ENCODE results near the gene SLC7A6. TPM values are rescaled to one million over a fixed set of nuclear protein-coding genes. Genes with fewer than 3 reads are reported as not detected.

The SLC7A6 gene
- total and polyA plus RNA-seq, 2 of the 13 experiments (the other 11 are each of a cell fraction or from before 2014, with no cell fraction given), result 35.8 to 70.8 TPM

GRCh38 chr16:68343137-68343536 lies 78.8 kb downstream of the SLC7A6 start (continued):
- TF ChIP-seq HMGXB3 (CRISPR knock-in tag; IDR thresholded peaks at IDR 0.05; ENCODE audit: borderline replicate concordance), result no peak

GRCh38 chr16:68344252-68344651 lies 79.9 kb downstream of the SLC7A6 start:
- TF ChIP-seq REL (CRISPR knock-in tag; conservative IDR thresholded peaks at IDR 0.05) (no peak), FUBP1 (CRISPR knock-in tag; IDR thresholded peaks at IDR 0.05; ENCODE audit: borderline replicate concordance) (no peak), ZNF784 (CRISPR knock-in tag; IDR thresholded peaks at IDR 0.05; ENCODE audit: borderline replicate concordance) (no peak), PAF1 (CRISPR knock-in tag; IDR thresholded peaks at IDR 0.05) (no peak), MYC (CRISPR knock-in tag; IDR thresholded peaks at IDR 0.05; ENCODE audit: borderline replicate concordance) (no peak), ZSCAN22 (CRISPR knock-in tag; IDR thresholded peaks at IDR 0.05) (no peak), RFXAP (CRISPR knock-in tag; IDR thresholded peaks at IDR 0.05; ENCODE audit: borderline replicate concordance) (no peak), ZNF563 (CRISPR knock-in tag; IDR thresholded peaks at IDR 0.05) (no peak), IRF2 (CRISPR knock-in tag; IDR thresholded peaks at IDR 0.05) (no peak), BHLHE40 (IDR thresholded peaks at IDR 0.05; ENCODE audit: low read length) (no peak), ZNF235 (CRISPR knock-in tag; IDR thresholded peaks at IDR 0.05; ENCODE audit: borderline replicate concordance) (no peak), ZNF121 (CRISPR knock-in tag; IDR thresholded peaks at IDR 0.05) (no peak), ZFP91 (CRISPR knock-in tag; IDR thresholded peaks at IDR 0.05; ENCODE audit: borderline replicate concordance) (no peak)
- H4K20me1 ChIP-seq (ENCODE audit: insufficient read depth, low read length), result no peaks in the 10 kb centered on the region
- ATAC-seq (no peak), DNase-seq (ENCODE audit: low spot score) (no peak), FAIRE-seq (no peak)
- H2AFZ ChIP-seq (ENCODE audit: low read length), result no peak overlapping the region
- H3K27ac ChIP-seq (ENCODE audit: extremely low read length, insufficient read depth, low read length), result no peak overlapping the region
- no peak overlapping the region for H3K4me3 ChIP-seq (replicated peaks in 1 of 3; ENCODE audit: insufficient read depth in 1 of 3, low read depth in 2 of 3, low read length in 3 of 3)
- no peaks in the 10 kb centered on the region for H3K79me2 ChIP-seq (ENCODE audit: insufficient read depth, low read length)
- no peaks in the 10 kb centered on the region for H3K9me3 ChIP-seq (ENCODE audit: low read length)
- intact Hi-C loops (cut with micrococcal nuclease; ENCODE audit: unreplicated experiment), result no loop called here
- POLR2A ChIA-PET, result no interaction called here
- H3K4me2 ChIP-seq (ENCODE audit: low read depth, low read length), result no peak overlapping the region
- CTCF ChIA-PET (ENCODE audit: low intra/inter-chr PET ratio, low total read pairs), result no interaction called here
- BruUV-seq (replicated peaks), result no TSS peak
- peaks cover 44 to 92% of the 10 kb centered on the region in 2 experiments for H3K36me3 ChIP-seq (replicated peaks in 1 of 2; ENCODE audit: control insufficient read depth in 1 of 2, insufficient read depth in 2 of 2, low read length in 2 of 2)
- no peak overlapping the region for H3K9ac ChIP-seq (ENCODE audit: insufficient read depth, low read depth, low read length)
- no peaks in the 10 kb centered on the region for H3K27me3 ChIP-seq (ENCODE audit: control insufficient read depth in 1 of 2, insufficient read depth in 2 of 2, low read length in 2 of 2)
- in situ Hi-C loops (cut with HindIII; ENCODE audit: extremely low pct_ligation_motif_present, low pct_unique_long_range_greater_than_20kb), result no loop called here
- no peaks in the 10 kb centered on the region for H3K4me1 ChIP-seq (ENCODE audit: insufficient read depth, low read length)
- WGBS (ENCODE audit: low lambda C conversion rate), result 92% methylated on average over 11 of the region's 11 CpGs
